Ovary (tissue), 3 donors: ENCODE measurements around the gene LIFR.

Experiments used
- CTCF ChIP-seq, 3 donors: fragments of 450-650 bp in 2 of 3; fragments of 200-600 bp in 1 of 3; IDR thresholded peaks; one replicate each; pipeline versions ENCODE4 v1.5.1 to v1.8.0; 2016 to 2022; ENCODE audit warnings: antibody characterized with exemption in 3 of 3, mild to moderate bottlenecking in 1 of 3
- POLR2A ChIP-seq: fragments of 450-650 bp; IDR thresholded peaks from one replicate; pipeline ENCODE4 v1.6.1; 2017; ENCODE audit warnings: antibody characterized with exemption, mild to moderate bottlenecking, moderate library complexity
- donor health status: DM: no; HTN: no; CAD: no.

- TF ChIP-seq CTCF (IDR thresholded peaks at IDR 0.05) (no peak), POLR2A (peak; percentile 18)
Observed at GRCh38 chr5:38465702-38466423, 90.6 kb downstream of the LIFR start.
